ENCODE measurements around the gene SIRT3.
"Not testable (repeated sequence)": the region's sequence is repeated elsewhere in the genome, so short reads cannot be mapped to it uniquely, and the experiment has no call there.

SIRT3 gene

GRCh38 chr11:240315-240714 lies 4.2 kb upstream of the SIRT3 start:
- no peak for DNase-seq (ENCODE audit: low spot score)

- DNase-seq (ENCODE audit: low spot score) = not testable (repeated sequence)
Observed at GRCh38 chr11:238346-238745, 2.2 kb upstream of the SIRT3 start.

- DNase-seq (ENCODE audit: low spot score) = peak; percentile 84
Observed at GRCh38 chr11:236774-237767, 929 bp upstream of the SIRT3 start, which contains the start of gene PSMD13. TSS of gene PSMD13 (plus strand) at chr11:236976. CDS start at chr11:237050, 74 bp downstream.

GRCh38 chr11:235609-235996 lies 539 bp downstream of the SIRT3 start:
- peak; percentile 42 for DNase-seq (ENCODE audit: low spot score)

- DNase-seq (ENCODE audit: low spot score) = no peak
Observed at GRCh38 chr11:235180-235579, 962 bp downstream of the SIRT3 start.

GRCh38 chr11:232783-233565 lies 3.2 kb downstream of the SIRT3 start:
- no peak for DNase-seq (ENCODE audit: low spot score)

- DNase-seq (ENCODE audit: low spot score) = no peak
Observed at GRCh38 chr11:230431-230830, 5.7 kb downstream of the SIRT3 start.

GRCh38 chr11:227824-228379 lies 8.2 kb downstream of the SIRT3 start:
- no peak for DNase-seq (ENCODE audit: low spot score)

GRCh38 chr11:225734-226453 lies 10.2 kb downstream of the SIRT3 start:
- no peak for DNase-seq (ENCODE audit: low spot score)

- DNase-seq (ENCODE audit: low spot score) = no peak
Observed at GRCh38 chr11:224424-224823, 11.7 kb downstream of the SIRT3 start.

- no peak for DNase-seq (ENCODE audit: low spot score)
Observed at GRCh38 chr11:223884-224283, 12.3 kb downstream of the SIRT3 start.

GRCh38 chr11:223026-223789 lies 12.9 kb downstream of the SIRT3 start:
- peak; percentile 34 for DNase-seq (ENCODE audit: low spot score)

GRCh38 chr11:221998-222789 lies 13.9 kb downstream of the SIRT3 start:
- no peak for DNase-seq (ENCODE audit: low spot score)

GRCh38 chr11:221539-221938 lies 14.6 kb downstream of the SIRT3 start:
- DNase-seq (ENCODE audit: low spot score) = no peak

GRCh38 chr11:220641-221215 lies 15.4 kb downstream of the SIRT3 start:
- not testable (repeated sequence) for DNase-seq (ENCODE audit: low spot score)

GRCh38 chr11:218815-219593 lies 17.1 kb downstream of the SIRT3 start:
- DNase-seq (ENCODE audit: low spot score) = no peak

- DNase-seq (ENCODE audit: low spot score) = no peak
Observed at GRCh38 chr11:217704-218103, 18.4 kb downstream of the SIRT3 start.

GRCh38 chr11:216081-216974 lies 19.8 kb downstream of the SIRT3 start:
- no peak for DNase-seq (ENCODE audit: low spot score)

Data from putamen (tissue), 1 donor.